ENCODE data around the gene ANKS6. TPM values are rescaled to one million over a fixed set of nuclear protein-coding genes. Genes with fewer than 3 reads are reported as not detected.
"Not testable (repeated sequence)": the region's sequence is repeated elsewhere in the genome, so short reads cannot be mapped to it uniquely, and the experiment has no call there.

The ANKS6 gene
- total and polyA plus RNA-seq, 11 donors = 1.9 to 8.0 (median 3.7) TPM

- Histone ChIP-seq H3K4me3 (no peak overlapping the region), H3K36me3 (no peaks in the 10 kb centered on the region), H3K9me3 (no peaks in the 10 kb centered on the region), H3K27ac (no peak overlapping the region), H3K27me3 (no peaks in the 10 kb centered on the region), H3K4me1 (no peaks in the 10 kb centered on the region)
- TF ChIP-seq POLR2A (IDR thresholded peaks at IDR 0.05) = no peak
- TF ChIP-seq CTCF (IDR thresholded peaks at IDR 0.05) = no peak
- intact Hi-C loops (cut with DNase I) = no loop called here
- WGBS, 4 donors = 54 to 64% (median 62%) methylated on average over 6 to 7 of the region's 7 CpGs
- no peak for DNase-seq
- no peak for ATAC-seq
Observed at GRCh38 chr9:98686961-98687855, 109.1 kb downstream of the ANKS6 start.

GRCh38 chr9:98684816-98685215 is 111.5 kb downstream of the ANKS6 start:
- intact Hi-C loops (cut with DNase I); H3K27ac ChIP-seq; H3K4me1 ChIP-seq; H3K27me3 ChIP-seq; DNase-seq; ATAC-seq; H3K36me3 ChIP-seq; H3K4me3 ChIP-seq; H3K9me3 ChIP-seq: not testable (repeated sequence)
- WGBS, 4 donors = 78 to 89% (median 88%) methylated on average over 2 of the region's 2 CpGs

Other genes starting within 250 kb of the ANKS6 start
- gene GABBR2, start 87.6 kb downstream of the ANKS6 start, total RNA-seq = 1 to 10 TPM in 3 of 9 donors, under 1 TPM in 6; 0.16 to 3.4 (median 0.61) TPM
- under 1 TPM; 0.11 to 0.15 TPM for gene GABBR2, start 87.6 kb downstream of the ANKS6 start, polyA plus RNA-seq
- 1 to 10 TPM in 3 of 9 donors, under 1 TPM in 6; 0.25 to 4.7 (median 0.70) TPM for gene GALNT12, start 11.1 kb upstream of the ANKS6 start, total RNA-seq
- gene GALNT12, start 11.1 kb upstream of the ANKS6 start, polyA plus RNA-seq = under 1 TPM; 0.23 to 0.32 TPM
- 10 to 100 TPM; 24.1 to 81.0 (median 46.7) TPM for gene COL15A1, start 147.4 kb upstream of the ANKS6 start, total RNA-seq
- gene COL15A1, start 147.4 kb upstream of the ANKS6 start, polyA plus RNA-seq = 10 to 100 TPM; 12.4 to 30.8 TPM